C1 segment of cervical spinal cord (tissue), 14 donors: ENCODE data around the gene COL4A2.
A peak's percentile ranks its signal among the peaks of the same experiment; 100 is the strongest.
"Not testable (repeated sequence)": the region's sequence is repeated elsewhere in the genome, so short reads cannot be mapped to it uniquely, and the experiment has no call there.

Source experiments
- DNase-seq, 14 donors: peaks; one replicate each; lab custom pipeline; 2025; lab: John Stamatoyannopoulos, UW

Gene COL4A2

GRCh38 chr13:110493613-110494012, 186.5 kb downstream of the COL4A2 start:
- no peak for DNase-seq

GRCh38 chr13:110495376-110495775, 188.3 kb downstream of the COL4A2 start:
- no peak for DNase-seq

GRCh38 chr13:110495881-110496280, 188.8 kb downstream of the COL4A2 start:
- no peak for DNase-seq

GRCh38 chr13:110496281-110496680, 189.2 kb downstream of the COL4A2 start:
- no peak for DNase-seq

- no peak for DNase-seq
Measured at GRCh38 chr13:110497003-110497402, 189.9 kb downstream of the COL4A2 start.

GRCh38 chr13:110497896-110498295, 190.8 kb downstream of the COL4A2 start:
- DNase-seq: not testable (repeated sequence)

GRCh38 chr13:110498327-110498726, 191.2 kb downstream of the COL4A2 start:
- no peak for DNase-seq

GRCh38 chr13:110498765-110499164, 191.7 kb downstream of the COL4A2 start:
- no peak for DNase-seq

GRCh38 chr13:110499621-110500281, 192.7 kb downstream of the COL4A2 start:
- DNase-seq: no peak

- no peak for DNase-seq
Measured at GRCh38 chr13:110500341-110500740, 193.3 kb downstream of the COL4A2 start.

GRCh38 chr13:110501188-110501587, 194.1 kb downstream of the COL4A2 start:
- DNase-seq: no peak

GRCh38 chr13:110503037-110503901, 196.2 kb downstream of the COL4A2 start:
- no peak for DNase-seq

- no peak for DNase-seq
Measured at GRCh38 chr13:110503979-110504499, 197.0 kb downstream of the COL4A2 start.

- no peak for DNase-seq
Measured at GRCh38 chr13:110505594-110505993, 198.5 kb downstream of the COL4A2 start.

- DNase-seq: no peak
Measured at GRCh38 chr13:110506396-110506795, 199.3 kb downstream of the COL4A2 start.

- DNase-seq: no peak
Measured at GRCh38 chr13:110506859-110507566, 199.9 kb downstream of the COL4A2 start.

- no peak for DNase-seq
Measured at GRCh38 chr13:110507678-110508381, 200.7 kb downstream of the COL4A2 start.

- DNase-seq: no peak
Measured at GRCh38 chr13:110509478-110509926, 202.4 kb downstream of the COL4A2 start.

- DNase-seq: peak in 1 of 14 donors; percentile 19
Measured at GRCh38 chr13:110509971-110510786, 203.1 kb downstream of the COL4A2 start.

- DNase-seq: no peak
Measured at GRCh38 chr13:110511509-110512181, 204.6 kb downstream of the COL4A2 start.
